GM08714 (cell line): ENCODE measurements around the gene JARID2.
A peak's percentile ranks its signal among the peaks of the same experiment; 100 is the strongest.

ENCODE experiments used
- H3K4me3 ChIP-seq: fragments of 200-500 bp; sonication (Bioruptor generic); 2 replicates; pipeline ENCODE4 v1.5.1; 2014; ENCODE audit warnings: mild to moderate bottlenecking, low read length, inconsistent platforms
- ZNF274 ChIP-seq: IDR thresholded peaks from 2 replicates; pipeline ENCODE4 v1.6.1; 2012; ENCODE audit warnings: mild to moderate bottlenecking, low read depth, low read length

JARID2 gene

GRCh38 chr6:15266423-15266996 lies 20.6 kb downstream of the JARID2 start:
- H3K4me3 ChIP-seq: peak overlapping the region; percentile 38; the same call in 1 of the 2 replicates
- no peak for TF ChIP-seq ZNF274

- H3K4me3 ChIP-seq: peak overlapping the region; percentile 38; the same call in 1 of the 2 replicates
- no peak for TF ChIP-seq ZNF274
Measured at GRCh38 chr6:15267221-15267620, 21.4 kb downstream of the JARID2 start.

GRCh38 chr6:15268137-15268908 lies 22.5 kb downstream of the JARID2 start:
- TF ChIP-seq ZNF274: no peak
- H3K4me3 ChIP-seq: peak overlapping the region; percentile 2; the same call in 1 of the 2 replicates

GRCh38 chr6:15269011-15269410 lies 23.1 kb downstream of the JARID2 start:
- peak overlapping the region; percentile 34; the same call in 1 of the 2 replicates for H3K4me3 ChIP-seq
- no peak for TF ChIP-seq ZNF274

GRCh38 chr6:15269619-15270018 lies 23.8 kb downstream of the JARID2 start:
- TF ChIP-seq ZNF274: no peak
- no peak overlapping the region; the same call in 1 of the 2 replicates for H3K4me3 ChIP-seq

GRCh38 chr6:15270402-15270801 lies 24.5 kb downstream of the JARID2 start:
- TF ChIP-seq ZNF274: no peak
- H3K4me3 ChIP-seq: no peak overlapping the region

- no peak for TF ChIP-seq ZNF274
- no peak overlapping the region for H3K4me3 ChIP-seq
Measured at GRCh38 chr6:15272562-15272961, 26.7 kb downstream of the JARID2 start.

GRCh38 chr6:15274692-15275387 lies 29.0 kb downstream of the JARID2 start:
- no peak for TF ChIP-seq ZNF274
- no peak overlapping the region for H3K4me3 ChIP-seq

- no peak overlapping the region for H3K4me3 ChIP-seq
- no peak for TF ChIP-seq ZNF274
Measured at GRCh38 chr6:15276036-15276985, 30.4 kb downstream of the JARID2 start.

- TF ChIP-seq ZNF274: no peak
- H3K4me3 ChIP-seq: no peak overlapping the region
Measured at GRCh38 chr6:15279047-15279661, 33.3 kb downstream of the JARID2 start.

GRCh38 chr6:15280028-15280427 lies 34.2 kb downstream of the JARID2 start:
- no peak for TF ChIP-seq ZNF274
- no peak overlapping the region for H3K4me3 ChIP-seq

GRCh38 chr6:15280961-15281360 lies 35.1 kb downstream of the JARID2 start:
- TF ChIP-seq ZNF274: no peak
- H3K4me3 ChIP-seq: no peak overlapping the region

GRCh38 chr6:15282334-15282733 lies 36.5 kb downstream of the JARID2 start:
- no peak overlapping the region for H3K4me3 ChIP-seq
- TF ChIP-seq ZNF274: no peak
